ENCODE measurements around the gene BMP8A. TPM values are rescaled to one million over a fixed set of nuclear protein-coding genes. Genes with fewer than 3 reads are reported as not detected.
"Not testable (repeated sequence)": the region's sequence is repeated elsewhere in the genome, so short reads cannot be mapped to it uniquely, and the experiment has no call there.

The BMP8A gene
- total RNA-seq, 1 experiment from 2014 or later, result 4.1 TPM

DNA sequence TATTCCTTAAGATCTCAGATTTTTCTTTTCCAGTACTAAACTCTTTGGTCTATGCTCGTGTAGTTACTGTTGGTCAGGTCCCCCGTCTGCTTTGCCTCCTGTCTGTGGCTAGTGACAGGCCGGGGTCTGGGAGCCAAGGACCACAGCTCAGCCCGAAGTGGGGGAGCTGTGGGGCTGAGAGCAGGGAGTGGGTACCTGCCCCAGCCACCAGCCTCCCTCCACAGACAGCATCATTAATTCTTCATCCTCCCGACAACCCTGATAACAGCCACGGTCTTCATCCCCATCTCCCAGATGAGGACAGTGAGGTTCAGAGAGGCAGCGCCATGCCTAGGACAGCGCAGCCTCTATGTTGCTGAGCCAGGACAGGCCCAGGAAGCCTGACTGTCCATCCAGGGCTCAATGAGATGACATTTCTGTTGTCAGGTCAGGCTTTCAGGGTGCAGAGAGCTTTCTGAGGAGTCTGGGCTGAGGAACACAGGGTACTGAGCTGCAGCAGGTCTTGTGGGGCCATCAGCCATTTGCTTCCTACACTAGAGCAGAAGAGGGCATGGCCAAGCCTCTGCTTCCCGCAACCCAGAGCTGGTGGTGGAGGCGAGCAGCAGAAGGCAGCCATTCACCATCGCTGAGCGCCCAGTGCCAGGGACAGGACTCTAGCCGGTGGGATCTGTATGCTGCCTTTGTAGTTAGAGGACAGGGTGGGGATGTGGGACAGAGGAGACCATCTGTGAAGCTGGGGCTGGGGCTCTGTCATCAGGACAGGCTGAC lies 1.8 kb downstream of the BMP8A start:
- H3K9me2 ChIP-seq (ENCODE audit: insufficient read depth); intact Hi-C loops (cut with micrococcal nuclease); H3K9me3 ChIP-seq (ENCODE audit: control insufficient read depth in 1 of 2, insufficient read depth in 1 of 2, low read depth in 1 of 2, low read length in 2 of 2); H2AFZ ChIP-seq (ENCODE audit: low read depth, low read length, poor library complexity, severe bottlenecking); ATAC-seq; H3K79me2 ChIP-seq (ENCODE audit: insufficient read depth, low read length); H3K27ac ChIP-seq (ENCODE audit: low read depth, low read length); H3K36me3 ChIP-seq (ENCODE audit: control insufficient read depth in 1 of 2, insufficient read depth in 2 of 2, low read length in 2 of 2); H3K4me3 ChIP-seq (replicated peaks in 1 of 2; ENCODE audit: low read depth in 1 of 2, low read length in 2 of 2); H3K9ac ChIP-seq (ENCODE audit: low read length); BruUV-seq (replicated peaks); H3K27me3 ChIP-seq (ENCODE audit: insufficient read depth, low read length); H3K4me2 ChIP-seq (ENCODE audit: low read length); RAD21 ChIA-PET (ENCODE audit: low non-redundant PET in 1 of 2, low total read pairs in 2 of 2, uncharacterized antibody in 2 of 2, unreplicated experiment in 2 of 2); DNase-seq (ENCODE audit: low read depth, low spot score); CTCF ChIA-PET; H4K20me1 ChIP-seq (ENCODE audit: insufficient read depth): not testable (repeated sequence)
- H3K4me1 ChIP-seq (ENCODE audit: control insufficient read depth in 1 of 2, insufficient read depth in 2 of 2, low read length in 2 of 2), result peaks cover 0 to 13% of the 10 kb centered on the region in 2 experiments; a peak in 3 of 4 replicates
- POLR2A ChIA-PET, result interaction anchor here (0.8 kb wide), 1 partner anchor 26 kb away, joined by 3 read pairs; no protein-coding TSS in a partner anchor

DNA sequence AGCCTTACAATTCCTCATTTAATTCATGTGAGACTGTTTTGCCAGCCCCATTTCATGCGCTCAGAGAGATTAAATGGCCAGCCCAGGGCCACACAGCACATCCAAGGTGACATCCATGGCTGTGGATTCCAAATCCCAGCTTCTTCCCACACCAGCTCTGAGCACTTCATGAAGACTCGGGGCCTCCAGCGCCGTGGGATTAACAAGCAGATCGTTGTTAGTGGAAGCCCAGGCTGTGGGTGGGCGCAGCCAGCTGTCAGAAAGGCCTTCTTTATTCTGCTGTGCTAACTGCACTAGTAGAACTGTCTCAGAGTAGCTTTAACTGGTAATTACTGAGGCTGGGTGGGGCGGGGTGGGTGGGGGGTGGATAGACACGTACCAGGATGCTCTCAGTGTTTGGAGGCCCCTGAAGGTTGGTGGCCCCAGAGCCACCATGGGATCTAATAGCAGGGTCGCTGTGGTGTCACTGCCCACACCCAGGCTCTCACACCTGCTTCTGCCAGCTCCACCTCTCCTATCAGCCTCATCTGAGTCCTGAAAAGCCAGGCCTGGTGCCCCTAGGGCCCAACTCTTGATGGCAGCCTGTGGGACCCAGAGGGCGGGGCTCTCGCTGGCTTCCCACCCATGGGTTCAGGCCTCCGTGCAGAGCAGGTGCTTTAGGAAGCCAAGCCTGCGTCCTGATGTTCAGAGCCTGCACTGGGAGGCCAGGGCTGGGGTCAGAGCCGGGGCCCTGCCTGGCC lies 3.4 kb downstream of the BMP8A start:
- no peaks in the 10 kb centered on the region for H3K9me3 ChIP-seq (ENCODE audit: control insufficient read depth in 1 of 2, insufficient read depth in 1 of 2, low read depth in 1 of 2, low read length in 2 of 2)
- ChIA-PET POLR2A (no interaction called here), RAD21 (ENCODE audit: low non-redundant PET in 1 of 2, low total read pairs in 2 of 2, uncharacterized antibody in 2 of 2, unreplicated experiment in 2 of 2) (no interaction called here), CTCF (no interaction called here)
- H3K4me1 ChIP-seq (ENCODE audit: control insufficient read depth in 1 of 2, insufficient read depth in 2 of 2, low read length in 2 of 2), result peaks cover 0 to 13% of the 10 kb centered on the region in 2 experiments; a peak in 3 of 4 replicates
- H3K27ac ChIP-seq (ENCODE audit: low read depth, low read length), result no peak overlapping the region
- no peaks in the 10 kb centered on the region for H3K9me2 ChIP-seq (ENCODE audit: insufficient read depth)
- no peaks in the 10 kb centered on the region for H4K20me1 ChIP-seq (ENCODE audit: insufficient read depth)
- DNase-seq (ENCODE audit: low read depth, low spot score) (no peak), ATAC-seq (no peak)
- no TSS peak for BruUV-seq (replicated peaks)
- no peak for TF ChIP-seq YY1 (IDR thresholded peaks at IDR 0.05; ENCODE audit: extremely low read depth, insufficient replicate concordance, low read depth, low read length)
- no peaks in the 10 kb centered on the region for H3K36me3 ChIP-seq (ENCODE audit: control insufficient read depth in 1 of 2, insufficient read depth in 2 of 2, low read length in 2 of 2)
- no peaks in the 10 kb centered on the region for H3K27me3 ChIP-seq (ENCODE audit: insufficient read depth, low read length)
- no peak overlapping the region for H3K4me3 ChIP-seq (replicated peaks in 1 of 2; ENCODE audit: low read depth in 1 of 2, low read length in 2 of 2)
- intact Hi-C loops (cut with micrococcal nuclease), result no loop called here
- H3K4me2 ChIP-seq (ENCODE audit: low read length), result no peak overlapping the region
- no peak overlapping the region for H2AFZ ChIP-seq (ENCODE audit: low read depth, low read length, poor library complexity, severe bottlenecking)
- no peak overlapping the region for H3K9ac ChIP-seq (ENCODE audit: low read length)
- no peaks in the 10 kb centered on the region for H3K79me2 ChIP-seq (ENCODE audit: insufficient read depth, low read length)

DNA sequence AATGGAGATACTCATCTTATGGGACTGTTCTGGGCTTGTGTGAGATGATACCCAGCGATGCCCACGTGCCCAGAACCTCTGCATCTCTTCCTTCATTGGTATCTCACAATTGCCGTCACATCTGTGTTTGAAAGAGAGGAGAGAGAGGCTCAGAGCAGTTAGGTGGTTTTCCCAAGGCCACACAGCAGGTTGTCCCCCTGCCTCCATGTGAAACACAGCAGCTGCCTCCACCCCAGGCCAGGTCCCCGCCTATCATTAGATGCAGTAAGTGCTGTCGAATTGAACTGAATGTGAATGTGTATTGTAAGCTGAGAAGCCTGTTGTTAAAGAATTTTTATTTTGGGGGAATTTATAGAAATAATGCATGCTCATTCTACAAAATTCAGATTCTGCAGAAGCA lies 5.1 kb downstream of the BMP8A start:
- DNase-seq (ENCODE audit: low read depth, low spot score); H3K27me3 ChIP-seq (ENCODE audit: insufficient read depth, low read length); H3K36me3 ChIP-seq (ENCODE audit: control insufficient read depth in 1 of 2, insufficient read depth in 2 of 2, low read length in 2 of 2); H3K4me2 ChIP-seq (ENCODE audit: low read length); H3K4me1 ChIP-seq (ENCODE audit: control insufficient read depth in 1 of 2, insufficient read depth in 2 of 2, low read length in 2 of 2); BruUV-seq (replicated peaks); H3K79me2 ChIP-seq (ENCODE audit: insufficient read depth, low read length); H3K9ac ChIP-seq (ENCODE audit: low read length); H2AFZ ChIP-seq (ENCODE audit: low read depth, low read length, poor library complexity, severe bottlenecking); POLR2A ChIA-PET; RAD21 ChIA-PET (ENCODE audit: low non-redundant PET in 1 of 2, low total read pairs in 2 of 2, uncharacterized antibody in 2 of 2, unreplicated experiment in 2 of 2); H4K20me1 ChIP-seq (ENCODE audit: insufficient read depth); H3K27ac ChIP-seq (ENCODE audit: low read depth, low read length); CTCF ChIA-PET; ATAC-seq; H3K9me2 ChIP-seq (ENCODE audit: insufficient read depth); H3K9me3 ChIP-seq (ENCODE audit: control insufficient read depth in 1 of 2, insufficient read depth in 1 of 2, low read depth in 1 of 2, low read length in 2 of 2); H3K4me3 ChIP-seq (replicated peaks in 1 of 2; ENCODE audit: low read depth in 1 of 2, low read length in 2 of 2); intact Hi-C loops (cut with micrococcal nuclease): not testable (repeated sequence)

All from HCT116 (cell line).